GM18870 (cell line): ENCODE results near the gene MAP1A.

Experiments
- ATAC-seq: cut with Tn5 transposase; IDR thresholded peaks from one replicate; pipeline ENCODE4 v1.9.1; 2021; ENCODE audit warnings: moderate library complexity; ENCODE audit not compliant: unreplicated experiment

MAP1A gene

GRCh38 chr15:43510200-43511011 lies 7.0 kb upstream of the MAP1A start:
- ATAC-seq = peak; percentile 88

GRCh38 chr15:43511012-43511885 lies 6.2 kb upstream of the MAP1A start:
- peak; percentile 29 for ATAC-seq

GRCh38 chr15:43513550-43513949 lies 3.9 kb upstream of the MAP1A start:
- no peak for ATAC-seq

GRCh38 chr15:43514241-43515057 lies 3.0 kb upstream of the MAP1A start:
- ATAC-seq = no peak

GRCh38 chr15:43515741-43516140 lies 1.7 kb upstream of the MAP1A start:
- ATAC-seq = no peak

- no peak for ATAC-seq
Measured at GRCh38 chr15:43516185-43516584, 1.2 kb upstream of the MAP1A start.

GRCh38 chr15:43516801-43517353 lies 531 bp upstream of the MAP1A start:
- no peak for ATAC-seq

GRCh38 chr15:43518197-43518761 lies 871 bp downstream of the MAP1A start:
- ATAC-seq = no peak

- ATAC-seq = no peak
Measured at GRCh38 chr15:43519196-43519595, 1.8 kb downstream of the MAP1A start.

- no peak for ATAC-seq
Measured at GRCh38 chr15:43520138-43520537, 2.7 kb downstream of the MAP1A start.

GRCh38 chr15:43521419-43521818 lies 4.0 kb downstream of the MAP1A start:
- no peak for ATAC-seq

- no peak for ATAC-seq
Measured at GRCh38 chr15:43522247-43522646, 4.8 kb downstream of the MAP1A start.

- no peak for ATAC-seq
Measured at GRCh38 chr15:43523646-43524045, 6.2 kb downstream of the MAP1A start.

GRCh38 chr15:43524254-43524845 lies 6.9 kb downstream of the MAP1A start:
- no peak for ATAC-seq

GRCh38 chr15:43525131-43525530 lies 7.7 kb downstream of the MAP1A start:
- no peak for ATAC-seq

GRCh38 chr15:43526261-43526930 lies 9.0 kb downstream of the MAP1A start:
- ATAC-seq = no peak

GRCh38 chr15:43527016-43527801 lies 9.8 kb downstream of the MAP1A start:
- no peak for ATAC-seq

GRCh38 chr15:43527802-43528541 lies 10.6 kb downstream of the MAP1A start:
- no peak for ATAC-seq
